CD4-positive, alpha-beta memory T cell (primary cell): ENCODE data around the gene ATP11C. TPM values are rescaled to one million over a fixed set of nuclear protein-coding genes. Genes with fewer than 3 reads are reported as not detected.

Experiments
- CTCF ChIA-PET: fragments of 350-600 bp; sonication (Branson Sonifier 250); formaldehyde crosslinking; loops from one replicate; lab custom pipeline; 2021; ENCODE audit warnings: inconsistent platforms; ENCODE audit not compliant: partially characterized antibody; lab: Charles Lee
- POLR2A ChIA-PET: fragments of 350-600 bp; sonication (Branson Sonifier 250); formaldehyde crosslinking; loops from one replicate; lab custom pipeline; 2021; ENCODE audit not compliant: partially characterized antibody; lab: Charles Lee
- DNase-seq, 5 donors: peaks; one replicate each; pipeline versions ENCODE4 v3.0.0 to v3.0.0-alpha.2; 2020 to 2022; ENCODE audit warnings: mixed read lengths in 1 of 5
- H3K27ac ChIP-seq: one replicate; pipeline ENCODE4 v1.7.0; 2013; ENCODE audit warnings: low read depth, low read length
- H3K27me3 ChIP-seq: 2 replicates; pipeline ENCODE4 v1.7.0; 2013; ENCODE audit warnings: mild to moderate bottlenecking, low read length, moderate library complexity; ENCODE audit not compliant: insufficient read depth
- H3K36me3 ChIP-seq: 2 replicates; pipeline ENCODE4 v1.7.0; 2013; ENCODE audit warnings: mild to moderate bottlenecking, low read length, moderate library complexity; ENCODE audit not compliant: insufficient read depth
- H3K4me1 ChIP-seq: 2 replicates; pipeline ENCODE4 v1.7.0; 2013; ENCODE audit warnings: mild to moderate bottlenecking, low read length, moderate library complexity; ENCODE audit not compliant: insufficient read depth
- H3K4me3 ChIP-seq, 2 donors: one replicate each; pipeline ENCODE4 v1.7.0; 2013; ENCODE audit warnings: low read length in 2 of 2, mild to moderate bottlenecking in 1 of 2
- H3K9me3 ChIP-seq, 2 donors: one replicate each; pipeline ENCODE4 v1.7.0; 2013; ENCODE audit warnings: low read length in 2 of 2, control low read depth in 1 of 2; ENCODE audit not compliant: control insufficient read depth in 1 of 2
- H3K27ac Mint-ChIP-seq, 7 donors: one replicate each; pipeline ENCODE4 v1.8.0; 2020 to 2021; ENCODE audit warnings: mixed read lengths in 7 of 7, mild to moderate bottlenecking in 6 of 7, inconsistent platforms in 3 of 7, moderate library complexity in 3 of 7
- H3K27me3 Mint-ChIP-seq, 2 donors: one replicate each; pipeline ENCODE4 v1.8.0; 2020 to 2021; ENCODE audit warnings: mixed read lengths in 2 of 2
- H3K36me3 Mint-ChIP-seq, 2 donors: one replicate each; pipeline ENCODE4 v1.8.0; 2020 to 2021; ENCODE audit warnings: mixed read lengths in 2 of 2, inconsistent platforms in 1 of 2, mild to moderate bottlenecking in 1 of 2
- H3K4me1 Mint-ChIP-seq, 4 donors: one replicate each; pipeline ENCODE4 v1.8.0; 2020 to 2021; ENCODE audit warnings: mixed read lengths in 4 of 4, mild to moderate bottlenecking in 1 of 4
- H3K4me3 Mint-ChIP-seq, 8 donors: one replicate each; pipeline ENCODE4 v1.8.0; 2020 to 2021; ENCODE audit warnings: mixed read lengths in 8 of 8, mild to moderate bottlenecking in 7 of 8, moderate library complexity in 6 of 8, inconsistent platforms in 3 of 8
- H3K9me3 Mint-ChIP-seq, 8 donors: one replicate each; pipeline ENCODE4 v1.8.0; 2020 to 2021; ENCODE audit warnings: mixed read lengths in 8 of 8, mild to moderate bottlenecking in 5 of 8, inconsistent platforms in 3 of 8, moderate library complexity in 1 of 8
- intact Hi-C: fragments of 100-400 bp; cut with micrococcal nuclease; formaldehyde crosslinking; loops from one replicate; pipeline ENCODE4 v1.15.1; 2023
- polyA plus RNA-seq, 2 donors: library from polyadenylated mRNA; unstranded; fragments of 300-500 nt; fragmentation: Illumina TruSeq; gene quantifications; one replicate each; pipeline ENCODE4 v1.2.3, GENCODE V29; 2021
- total RNA-seq, 2 experiments: library from RNA; stranded (reverse); gene quantifications; one replicate each; pipeline ENCODE4 v1.2.3, GENCODE V29; 2021

Gene ATP11C
- total and polyA plus RNA-seq, 4 experiments from 2014 or later, result 3.4 to 25.6 (median 14.9) TPM

DNA sequence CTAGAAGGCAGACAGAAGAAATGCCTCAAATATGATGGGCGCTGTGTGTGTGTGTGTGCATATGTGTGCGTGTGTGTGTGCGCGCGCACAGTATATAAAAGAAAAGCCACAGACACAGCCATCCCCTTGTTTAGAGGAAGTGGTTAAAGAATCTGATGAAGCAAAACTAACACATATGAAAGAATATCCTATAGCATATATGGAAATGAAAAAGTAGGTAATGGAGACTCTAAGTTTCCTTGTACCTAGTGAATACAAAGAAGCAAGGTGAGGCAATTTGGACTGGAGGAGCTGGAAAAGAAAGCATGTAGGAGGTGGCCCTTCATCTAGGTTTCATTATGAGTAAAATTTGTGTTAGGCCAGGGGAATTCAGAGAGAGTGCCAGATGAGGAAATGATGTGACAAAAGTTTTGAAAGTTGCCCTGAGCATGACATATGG lies 166.3 kb downstream of the ATP11C start:
- CTCF ChIA-PET, result interaction anchor here (1.2 kb wide), 1 partner anchor 32 kb away, joined by 3 read pairs; no protein-coding TSS in a partner anchor

DNA sequence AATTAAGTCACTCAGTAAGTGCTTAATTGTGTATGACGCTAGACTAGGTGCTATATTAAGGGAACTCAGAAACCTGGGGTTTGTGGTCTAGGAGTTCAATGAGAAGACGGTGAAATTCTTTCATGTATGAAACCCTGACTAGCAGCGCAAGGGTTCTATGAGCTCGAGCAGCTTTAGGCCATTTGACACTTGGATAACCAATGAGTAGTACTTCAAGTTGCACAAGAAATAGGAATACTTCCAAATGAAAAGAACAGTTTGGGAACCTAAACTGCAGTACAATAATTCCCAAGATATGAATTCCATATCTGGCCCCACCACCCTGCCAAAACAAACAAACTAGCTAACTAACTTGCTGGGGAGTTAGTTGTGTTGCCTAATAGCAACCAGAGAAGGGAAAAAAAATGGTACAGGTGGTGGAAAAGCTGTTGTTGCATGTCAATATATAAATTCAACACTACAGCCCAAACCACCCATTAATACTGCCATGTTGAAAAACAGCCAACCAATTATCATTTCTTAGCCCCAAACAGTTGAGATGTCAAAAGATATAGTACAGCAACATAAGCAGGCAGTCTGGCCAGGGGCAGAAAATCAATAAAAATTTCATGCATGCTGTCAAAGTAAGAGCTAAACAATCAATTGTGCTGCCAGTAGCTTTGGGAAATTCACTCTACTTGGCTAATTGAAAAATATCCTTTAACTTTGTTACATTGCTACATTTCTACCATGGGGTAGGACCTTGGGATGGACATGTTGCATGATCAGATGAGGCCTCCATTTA lies 170.3 kb downstream of the ATP11C start:
- no peak for DNase-seq
- no peak overlapping the region for H3K27ac Mint-ChIP-seq
- Histone ChIP-seq H3K27me3 (no peaks in the 10 kb centered on the region), H3K36me3 (no peaks in the 10 kb centered on the region), H3K4me3 (no peak overlapping the region), H3K9me3 (no peaks in the 10 kb centered on the region), H3K27ac (no peak overlapping the region), H3K4me1 (peaks cover 10% of the 10 kb centered on the region)
- ChIA-PET CTCF (no interaction called here), POLR2A (no interaction called here)
- peaks cover 4 to 32% of the 10 kb centered on the region in 2 donors for H3K36me3 Mint-ChIP-seq
- H3K9me3 Mint-ChIP-seq, result peaks cover 0 to 1% (median 0%) of the 10 kb centered on the region in 8 donors
- H3K27me3 Mint-ChIP-seq, result no peaks in the 10 kb centered on the region
- intact Hi-C loops, result no loop called here
- H3K4me1 Mint-ChIP-seq, result no peaks in the 10 kb centered on the region
- no peak overlapping the region for H3K4me3 Mint-ChIP-seq

More for the DNA sequence above, 166.3 kb downstream of the ATP11C start:
- peak; percentile 44 to 54 (median 45) for DNase-seq
- Mint-ChIP-seq H3K27me3 (no peaks in the 10 kb centered on the region), H3K27ac (no peak overlapping the region), H3K4me3 (no peak overlapping the region), H3K36me3 (peaks cover 14 to 26% of the 10 kb centered on the region in 2 donors), H3K4me1 (no peaks in the 10 kb centered on the region), H3K9me3 (peaks cover 0 to 2% (median 0%) of the 10 kb centered on the region in 8 donors)
- no peak overlapping the region for H3K27ac ChIP-seq
- H3K27me3 ChIP-seq, result no peaks in the 10 kb centered on the region
- intact Hi-C loops, result no loop called here
- POLR2A ChIA-PET, result no interaction called here
- H3K9me3 ChIP-seq, result no peaks in the 10 kb centered on the region
- peaks cover 13% of the 10 kb centered on the region for H3K4me1 ChIP-seq
- no peaks in the 10 kb centered on the region for H3K36me3 ChIP-seq
- H3K4me3 ChIP-seq, result no peak overlapping the region

DNA sequence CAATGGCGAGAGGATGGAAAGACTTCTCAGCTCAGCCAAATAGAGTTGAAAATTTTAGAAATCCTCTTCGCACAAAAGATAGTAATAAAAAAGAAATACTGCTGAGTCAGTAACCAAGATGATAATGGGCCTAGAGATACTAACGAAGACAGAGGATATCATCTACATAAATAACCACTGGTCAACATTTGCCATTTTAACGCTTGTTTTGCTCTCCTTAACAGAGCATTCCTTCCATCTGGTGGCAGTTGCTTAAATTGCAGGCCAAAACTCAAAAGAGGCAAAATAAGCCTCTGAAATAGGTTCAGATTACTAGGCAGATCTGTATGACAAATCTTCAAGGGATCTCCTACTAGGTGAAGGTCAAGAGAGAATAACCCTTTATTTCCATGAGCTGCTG lies 173.2 kb downstream of the ATP11C start:
- CTCF ChIA-PET, result no interaction called here
- H3K36me3 Mint-ChIP-seq, result peaks cover 29 to 53% of the 10 kb centered on the region in 2 donors
- no peaks in the 10 kb centered on the region for H3K27me3 ChIP-seq

DNA sequence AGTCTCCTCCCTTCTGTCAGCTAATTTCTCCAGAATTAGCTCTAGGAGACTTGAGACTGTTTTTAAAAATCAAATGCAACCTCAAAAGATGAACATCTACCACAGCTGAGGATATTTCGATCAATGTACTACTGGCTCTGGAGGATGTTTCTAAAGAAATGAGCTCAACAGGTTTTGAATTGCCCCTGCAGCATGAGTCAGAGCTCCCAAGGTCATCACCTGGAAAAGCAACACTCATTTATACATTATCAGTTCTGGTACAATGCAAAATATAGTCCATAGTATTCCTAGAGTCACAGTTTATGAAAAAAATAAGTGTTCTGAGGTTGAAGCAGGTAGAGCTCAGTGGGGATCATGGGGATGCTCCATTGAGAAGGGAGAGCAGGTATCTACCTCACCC lies 174.0 kb downstream of the ATP11C start:
- POLR2A ChIA-PET, result interaction anchor here (0.7 kb wide), 1 partner anchor 9 kb away, joined by 3 read pairs; no protein-coding TSS in a partner anchor
- no peaks in the 10 kb centered on the region for H3K9me3 ChIP-seq
- no peaks in the 10 kb centered on the region for H3K27me3 ChIP-seq
- no peak for DNase-seq
- peaks cover 37 to 58% of the 10 kb centered on the region in 2 donors for H3K36me3 Mint-ChIP-seq
- H3K4me3 ChIP-seq, result no peak overlapping the region
- H3K27me3 Mint-ChIP-seq, result no peaks in the 10 kb centered on the region
- H3K27ac ChIP-seq, result no peak overlapping the region
- peaks cover 0 to 23% (median 13%) of the 10 kb centered on the region in 8 donors for H3K9me3 Mint-ChIP-seq
- H3K36me3 ChIP-seq, result no peaks in the 10 kb centered on the region
- CTCF ChIA-PET, result no interaction called here
- intact Hi-C loops, result no loop called here
- no peaks in the 10 kb centered on the region for H3K4me1 ChIP-seq
- no peak overlapping the region for H3K27ac Mint-ChIP-seq
- no peaks in the 10 kb centered on the region for H3K4me1 Mint-ChIP-seq
- H3K4me3 Mint-ChIP-seq, result no peak overlapping the region

More for the DNA sequence above, 173.2 kb downstream of the ATP11C start:
- Mint-ChIP-seq H3K27me3 (no peaks in the 10 kb centered on the region), H3K4me3 (no peak overlapping the region), H3K4me1 (no peaks in the 10 kb centered on the region), H3K9me3 (peaks cover 0 to 15% (median 5%) of the 10 kb centered on the region in 8 donors), H3K27ac (no peak overlapping the region)
- no peak overlapping the region for H3K27ac ChIP-seq
- POLR2A ChIA-PET, result no interaction called here
- no peaks in the 10 kb centered on the region for H3K9me3 ChIP-seq
- intact Hi-C loops, result no loop called here
- no peak overlapping the region for H3K4me3 ChIP-seq
- DNase-seq, result no peak
- H3K36me3 ChIP-seq, result no peaks in the 10 kb centered on the region
- H3K4me1 ChIP-seq, result no peaks in the 10 kb centered on the region

DNA sequence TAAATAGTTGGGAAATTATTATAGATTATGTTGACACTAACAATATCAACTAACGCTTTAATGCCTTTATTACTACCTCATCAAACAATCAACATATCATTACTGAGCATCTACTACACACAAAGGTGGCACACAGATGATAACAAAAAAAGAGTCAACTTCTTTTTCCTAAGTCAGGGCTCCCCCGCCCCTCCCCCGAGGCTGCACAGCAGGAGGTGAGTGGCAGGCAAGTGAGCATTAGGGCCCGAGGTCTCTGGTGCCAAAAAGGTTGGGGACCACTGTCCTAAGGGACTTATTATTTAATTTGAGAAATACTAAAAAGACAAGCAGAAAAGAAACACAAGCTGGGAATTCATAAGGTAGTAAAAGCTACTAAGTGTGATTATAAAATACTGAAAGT lies 174.6 kb downstream of the ATP11C start:
- H3K27me3 ChIP-seq, result no peaks in the 10 kb centered on the region
- H3K27ac Mint-ChIP-seq, result no peak overlapping the region
- H3K27ac ChIP-seq, result no peak overlapping the region
- no peaks in the 10 kb centered on the region for H3K4me1 ChIP-seq
- H3K4me1 Mint-ChIP-seq, result no peaks in the 10 kb centered on the region
- H3K9me3 Mint-ChIP-seq, result peaks cover 0 to 27% (median 15%) of the 10 kb centered on the region in 8 donors
- DNase-seq, result no peak
- H3K27me3 Mint-ChIP-seq, result no peaks in the 10 kb centered on the region
- no peaks in the 10 kb centered on the region for H3K9me3 ChIP-seq
- peaks cover 41 to 55% of the 10 kb centered on the region in 2 donors for H3K36me3 Mint-ChIP-seq
- intact Hi-C loops, result no loop called here
- ChIA-PET CTCF (no interaction called here), POLR2A (no interaction called here)
- no peaks in the 10 kb centered on the region for H3K36me3 ChIP-seq
- no peak overlapping the region for H3K4me3 ChIP-seq
- H3K4me3 Mint-ChIP-seq, result no peak overlapping the region

DNA sequence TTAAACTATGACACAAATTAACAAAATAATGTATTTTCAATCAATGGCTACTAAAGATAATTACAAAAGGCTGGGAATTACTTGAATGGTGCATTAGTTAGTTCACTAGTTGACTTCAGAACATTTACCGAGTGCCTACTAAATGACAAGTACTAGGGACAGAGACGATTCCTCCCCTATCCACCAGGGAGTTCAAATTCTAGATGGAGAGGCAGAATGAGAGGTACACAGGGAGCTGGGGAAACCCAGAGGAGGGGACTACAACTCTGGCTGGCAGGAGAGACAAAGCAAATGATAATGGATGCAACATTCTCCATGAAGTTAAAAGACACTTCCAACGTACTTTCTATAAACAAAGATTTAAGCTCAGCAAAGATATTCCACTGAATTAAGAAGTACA lies 181.8 kb downstream of the ATP11C start:
- DNase-seq, result no peak
- Histone ChIP-seq H3K27me3 (no peaks in the 10 kb centered on the region), H3K9me3 (no peaks in the 10 kb centered on the region), H3K4me1 (no peaks in the 10 kb centered on the region), H3K36me3 (no peaks in the 10 kb centered on the region), H3K4me3 (no peak overlapping the region), H3K27ac (no peak overlapping the region)
- Mint-ChIP-seq H3K36me3 (peaks cover 52 to 57% of the 10 kb centered on the region in 2 donors), H3K4me1 (no peaks in the 10 kb centered on the region), H3K4me3 (no peak overlapping the region), H3K9me3 (peaks cover 0 to 23% (median 16%) of the 10 kb centered on the region in 8 donors), H3K27ac (no peak overlapping the region), H3K27me3 (no peaks in the 10 kb centered on the region)
- CTCF ChIA-PET, result no interaction called here
- POLR2A ChIA-PET, result no interaction called here
- intact Hi-C loops, result no loop called here

DNA sequence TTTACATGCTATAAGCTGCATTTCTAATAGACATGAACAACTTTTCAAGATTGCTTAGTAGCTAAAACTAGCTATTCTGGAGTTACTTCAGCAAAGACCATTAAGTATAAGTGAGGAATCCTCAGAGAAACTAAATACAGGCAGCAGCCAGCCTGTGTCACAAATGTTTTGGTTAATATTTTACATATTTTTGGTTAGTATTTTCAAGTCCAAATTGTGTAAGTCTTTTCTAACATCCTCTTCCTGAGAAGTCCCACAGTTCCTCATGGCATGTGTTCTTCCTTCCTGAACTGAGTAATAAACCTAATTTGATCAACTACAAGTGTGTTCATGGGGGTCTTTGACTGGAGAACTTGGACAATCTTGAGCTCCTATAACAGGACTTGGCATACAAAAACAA lies 182.5 kb downstream of the ATP11C start:
- DNase-seq, result no peak
- Histone ChIP-seq H3K4me1 (no peaks in the 10 kb centered on the region), H3K27ac (no peak overlapping the region), H3K36me3 (no peaks in the 10 kb centered on the region), H3K27me3 (no peaks in the 10 kb centered on the region), H3K4me3 (no peak overlapping the region), H3K9me3 (no peaks in the 10 kb centered on the region)
- H3K4me3 Mint-ChIP-seq, result no peak overlapping the region
- H3K36me3 Mint-ChIP-seq, result peaks cover 50 to 55% of the 10 kb centered on the region in 2 donors
- H3K9me3 Mint-ChIP-seq, result peaks cover 0 to 19% (median 16%) of the 10 kb centered on the region in 8 donors
- ChIA-PET CTCF (no interaction called here), POLR2A (interaction anchor here (1.2 kb wide), 1 partner anchor 9 kb away, joined by 3 read pairs; no protein-coding TSS in a partner anchor)
- H3K4me1 Mint-ChIP-seq, result no peaks in the 10 kb centered on the region
- intact Hi-C loops, result no loop called here
- no peak overlapping the region for H3K27ac Mint-ChIP-seq
- H3K27me3 Mint-ChIP-seq, result no peaks in the 10 kb centered on the region
